Activated T-cell treated with anti-CD3 and anti-CD28 coated beads, Interleukin-2, amount 50 U/mL, for 4 hours (primary cell): ENCODE data around the gene ADNP. TPM values are rescaled to one million over a fixed set of nuclear protein-coding genes. Genes with fewer than 3 reads are reported as not detected.
A peak's percentile ranks its signal among the peaks of the same experiment; 100 is the strongest.

ENCODE experiments used
- ATAC-seq, 2 donors: fragments of 200-7000 bp; cut with Tn5 transposase; one replicate each; pipeline ENCODE4 v1.10.0; 2021
- DNase-seq: peaks from one replicate; pipeline ENCODE4 v3.0.0-alpha.2; 2020
- H3K27me3 Mint-ChIP-seq: one replicate; pipeline ENCODE4 v1.8.0; 2021; ENCODE audit warnings: low read depth, mixed read lengths
- H3K36me3 Mint-ChIP-seq: one replicate; pipeline ENCODE4 v1.8.0; 2022; ENCODE audit warnings: mixed read lengths; ENCODE audit not compliant: insufficient read depth
- H3K4me1 Mint-ChIP-seq: one replicate; pipeline ENCODE4 v1.8.0; 2021; ENCODE audit warnings: low read depth, mixed read lengths
- H3K4me3 Mint-ChIP-seq: one replicate; pipeline ENCODE4 v1.8.0; 2021; ENCODE audit warnings: mild to moderate bottlenecking, moderate library complexity, mixed read lengths
- H3K9me3 Mint-ChIP-seq: one replicate; pipeline ENCODE4 v1.8.0; 2021; ENCODE audit warnings: mixed read lengths
- total RNA-seq, 3 donors: library from RNA; stranded (reverse); gene quantifications; one replicate each; pipeline ENCODE4 v1.2.1, GENCODE V29; 2021

Gene ADNP
- total RNA-seq, 3 donors from 2014 or later, result 55.0 to 59.6 (median 55.2) TPM

- no peaks in the 10 kb centered on the region for H3K9me3 Mint-ChIP-seq
- no peak for ATAC-seq
- H3K4me1 Mint-ChIP-seq, result peaks cover 5% of the 10 kb centered on the region
- no peak for DNase-seq
- no peaks in the 10 kb centered on the region for H3K27me3 Mint-ChIP-seq
- H3K36me3 Mint-ChIP-seq, result peaks cover 4% of the 10 kb centered on the region
- H3K4me3 Mint-ChIP-seq, result no peak overlapping the region
Observed at GRCh38 chr20:50845566-50846215, 85.5 kb downstream of the ADNP start.

- DNase-seq (peak; percentile 22), ATAC-seq (peak; percentile 95 to 98)
- peaks cover 4% of the 10 kb centered on the region for H3K36me3 Mint-ChIP-seq
- peaks cover 4% of the 10 kb centered on the region for H3K4me1 Mint-ChIP-seq
- no peaks in the 10 kb centered on the region for H3K27me3 Mint-ChIP-seq
- no peaks in the 10 kb centered on the region for H3K9me3 Mint-ChIP-seq
- H3K4me3 Mint-ChIP-seq, result no peak overlapping the region
Observed at GRCh38 chr20:50844430-50845100, 86.7 kb downstream of the ADNP start.

GRCh38 chr20:50843331-50844276 lies 87.6 kb downstream of the ADNP start:
- peaks cover 5% of the 10 kb centered on the region for H3K4me1 Mint-ChIP-seq
- no peaks in the 10 kb centered on the region for H3K27me3 Mint-ChIP-seq
- no peak for DNase-seq
- H3K9me3 Mint-ChIP-seq, result no peaks in the 10 kb centered on the region
- H3K36me3 Mint-ChIP-seq, result peaks cover 4% of the 10 kb centered on the region
- ATAC-seq, result no peak
- H3K4me3 Mint-ChIP-seq, result no peak overlapping the region

GRCh38 chr20:50842821-50843220 lies 88.4 kb downstream of the ADNP start:
- no peaks in the 10 kb centered on the region for H3K27me3 Mint-ChIP-seq
- ATAC-seq, result no peak

More at GRCh38 chr20:50842821-50843220, 88.4 kb downstream of the ADNP start:
- H3K9me3 Mint-ChIP-seq, result no peaks in the 10 kb centered on the region
- H3K4me3 Mint-ChIP-seq, result no peak overlapping the region
- peaks cover 8% of the 10 kb centered on the region for H3K4me1 Mint-ChIP-seq
- DNase-seq, result no peak
- peaks cover 4% of the 10 kb centered on the region for H3K36me3 Mint-ChIP-seq

Other genes with a start within 250 kb of the ADNP start
- gene RIPOR3, start 239.9 kb downstream of the ADNP start, total RNA-seq, result under 1 TPM; 0.21 to 0.71 (median 0.63) TPM
- 1 to 10 TPM; 6.8 to 9.4 (median 8.4) TPM for gene PARD6B, start 199.9 kb downstream of the ADNP start, total RNA-seq
- 10 to 100 TPM; 10.2 to 13.6 (median 12.7) TPM for gene BCAS4, start 136.4 kb downstream of the ADNP start, total RNA-seq
- 10 to 100 TPM; 66.4 to 73.4 (median 70.9) TPM for gene DPM1, start 27.1 kb upstream of the ADNP start, total RNA-seq
- gene MOCS3, start 27.4 kb upstream of the ADNP start, total RNA-seq, result 10 to 100 TPM in 2 of 3 donors, 1 to 10 TPM in 1; 8.7 to 10.3 (median 10.3) TPM
- 10 to 100 TPM in 1 of 3 donors, 1 to 10 TPM in 2; 6.7 to 10.2 (median 7.0) TPM for gene KCNG1, start 91.7 kb upstream of the ADNP start, total RNA-seq